Measurements from ENCODE around the gene PLS1.

GRCh38 chr3:142625153-142625440 is 28.9 kb downstream of the PLS1 start:
- no peak for TF ChIP-seq CTCF (IDR thresholded peaks at IDR 0.05; ENCODE audit: low read depth, low read length, poor library complexity, severe bottlenecking)
- no peak for TF ChIP-seq EZH2phosphoT487 (IDR thresholded peaks at IDR 0.05; ENCODE audit: borderline replicate concordance, low read length)
